SU-DHL-6 (cell line): ENCODE results near the gene PTPRJ.

ENCODE experiments used
- H2AFZ ChIP-seq: fragments of 200-600 bp; sonication (generic); 2 replicates; pipeline ENCODE4 v1.6.1; 2014; ENCODE audit warnings: low read depth, mild to moderate bottlenecking, moderate library complexity, mixed read lengths, antibody characterized with exemption, low read length; ENCODE audit not compliant: severe bottlenecking
- H3F3A ChIP-seq: fragments of 200-600 bp; shearing (Covaris generic); 2 replicates; pipeline ENCODE4 v1.6.0; 2016; ENCODE audit warnings: antibody characterized with exemption, mild to moderate bottlenecking; ENCODE audit not compliant: insufficient read depth
- H3K27ac ChIP-seq: fragments of 200-600 bp; sonication (generic); 2 replicates; pipeline ENCODE4 v1.5.1; 2016; ENCODE audit warnings: low read depth, mild to moderate bottlenecking, low read length, moderate library complexity, mixed read lengths
- H3K27me3 ChIP-seq: fragments of 200-600 bp; sonication (generic), shearing (Covaris generic); 2 replicates; pipeline ENCODE4 v1.6.0; 2014; ENCODE audit warnings: mild to moderate bottlenecking, low read length
- H3K36me3 ChIP-seq: fragments of 200-600 bp; sonication (generic); 2 replicates; pipeline ENCODE4 v1.6.1; 2014; ENCODE audit warnings: mild to moderate bottlenecking, low read length, mixed read lengths
- H3K4me2 ChIP-seq: fragments of 300-600, 200-600 bp; shearing (Covaris generic), sonication (generic); 2 replicates; pipeline ENCODE4 v1.6.0; 2014; ENCODE audit warnings: low read length, low read depth, mild to moderate bottlenecking; ENCODE audit not compliant: poor library complexity, severe bottlenecking
- H3K4me3 ChIP-seq: fragments of 200-600 bp; sonication (generic); 2 replicates; pipeline ENCODE4 v1.5.1; 2014; ENCODE audit warnings: antibody characterized with exemption, low read length, mild to moderate bottlenecking, mixed read lengths; ENCODE audit not compliant: insufficient read depth, poor library complexity, severe bottlenecking
- H3K79me2 ChIP-seq: fragments of 200-600 bp; sonication (generic); 2 replicates; pipeline ENCODE4 v1.6.1; 2014; ENCODE audit warnings: mild to moderate bottlenecking, low read length, moderate library complexity; ENCODE audit not compliant: insufficient read depth
- H3K9ac ChIP-seq: fragments of 200-600 bp; sonication (generic); 2 replicates; pipeline ENCODE4 v1.7.0; 2014; ENCODE audit warnings: mild to moderate bottlenecking, low read length
- H3K9me2 ChIP-seq: fragments of 200-600 bp; sonication (generic); replicated peaks from 2 replicates; pipeline ENCODE4 v1.6.1; 2014; ENCODE audit warnings: low read length; ENCODE audit not compliant: insufficient read depth
- H3K9me3 ChIP-seq: fragments of 200-600 bp; sonication (generic); 2 replicates; pipeline ENCODE4 v1.6.1; 2014; ENCODE audit warnings: low read length, mixed read lengths; ENCODE audit not compliant: insufficient read depth
- H4K20me1 ChIP-seq: fragments of 200-600 bp; sonication (generic); 2 replicates; pipeline ENCODE4 v1.6.1; 2014; ENCODE audit warnings: low read depth, mild to moderate bottlenecking, antibody characterized with exemption, low read length, moderate library complexity, mixed read lengths
- CTCF ChIP-seq: fragments of 200-600 bp; sonication (generic); IDR thresholded peaks from one replicate; pipeline ENCODE4 v1.5.1; 2017; ENCODE audit warnings: antibody characterized with exemption, mild to moderate bottlenecking, low read length, moderate library complexity; ENCODE audit not compliant: insufficient read depth, poor library complexity, severe bottlenecking
- EZH2phosphoT487 ChIP-seq: fragments of 200-600 bp; sonication (generic), shearing (Covaris generic); conservative IDR thresholded peaks from 2 replicates; pipeline ENCODE4 v1.6.1; 2018; ENCODE audit warnings: mild to moderate bottlenecking, antibody characterized with exemption, low read length, moderate library complexity, mixed read lengths

PTPRJ gene

GRCh38 chr11:48014917-48015316 lies 34.6 kb downstream of the PTPRJ start:
- Histone ChIP-seq H3K4me2 (no peak overlapping the region), H3K36me3 (no peaks in the 10 kb centered on the region), H3K79me2 (no peaks in the 10 kb centered on the region), H2AFZ (no peak overlapping the region), H3K27ac (no peak overlapping the region), H3K9ac (no peak overlapping the region), H3F3A (no peaks in the 10 kb centered on the region), H3K27me3 (no peaks in the 10 kb centered on the region), H4K20me1 (no peaks in the 10 kb centered on the region), H3K9me3 (no peaks in the 10 kb centered on the region), H3K4me3 (no peak overlapping the region), H3K9me2 (no peaks in the 10 kb centered on the region)
- TF ChIP-seq EZH2phosphoT487: no peak
- TF ChIP-seq CTCF: no peak

GRCh38 chr11:48017105-48017830 lies 36.9 kb downstream of the PTPRJ start:
- Histone ChIP-seq H3K27me3 (no peaks in the 10 kb centered on the region), H3K27ac (no peak overlapping the region), H3K9me3 (no peaks in the 10 kb centered on the region), H3K36me3 (no peaks in the 10 kb centered on the region), H4K20me1 (no peaks in the 10 kb centered on the region), H3K4me2 (no peak overlapping the region), H3K4me3 (no peak overlapping the region), H2AFZ (no peak overlapping the region), H3K79me2 (no peaks in the 10 kb centered on the region), H3K9me2 (no peaks in the 10 kb centered on the region), H3K9ac (no peak overlapping the region), H3F3A (no peaks in the 10 kb centered on the region)
- TF ChIP-seq EZH2phosphoT487 (no peak), CTCF (no peak)

- no peaks in the 10 kb centered on the region for H4K20me1 ChIP-seq
- no peak overlapping the region for H3K9ac ChIP-seq
- H3K27ac ChIP-seq: no peak overlapping the region
- H3K79me2 ChIP-seq: no peaks in the 10 kb centered on the region
- TF ChIP-seq EZH2phosphoT487: no peak
- TF ChIP-seq CTCF: no peak
- H3K4me2 ChIP-seq: no peak overlapping the region
- H3K36me3 ChIP-seq: no peaks in the 10 kb centered on the region
- H2AFZ ChIP-seq: no peak overlapping the region
- H3K9me2 ChIP-seq: no peaks in the 10 kb centered on the region
- H3F3A ChIP-seq: no peaks in the 10 kb centered on the region
- H3K27me3 ChIP-seq: no peaks in the 10 kb centered on the region
- no peak overlapping the region for H3K4me3 ChIP-seq
- no peaks in the 10 kb centered on the region for H3K9me3 ChIP-seq
These were observed 37.6 kb downstream of the PTPRJ start for GRCh38 chr11:48017831-48018527.
